Stimulated activated CD4-positive, alpha-beta T cell treated with anti-CD3 and anti-CD28 coated beads, TNF-alpha, amount 100 ng/mL, for 48 hours (primary cell): ENCODE measurements around the gene WDR76.

Experiments
- DNase-seq, 3 donors: peaks; one replicate each; pipeline ENCODE4 v3.0.0-alpha.2; 2020; ENCODE audit warnings: low read depth in 3 of 3

Gene WDR76

DNA sequence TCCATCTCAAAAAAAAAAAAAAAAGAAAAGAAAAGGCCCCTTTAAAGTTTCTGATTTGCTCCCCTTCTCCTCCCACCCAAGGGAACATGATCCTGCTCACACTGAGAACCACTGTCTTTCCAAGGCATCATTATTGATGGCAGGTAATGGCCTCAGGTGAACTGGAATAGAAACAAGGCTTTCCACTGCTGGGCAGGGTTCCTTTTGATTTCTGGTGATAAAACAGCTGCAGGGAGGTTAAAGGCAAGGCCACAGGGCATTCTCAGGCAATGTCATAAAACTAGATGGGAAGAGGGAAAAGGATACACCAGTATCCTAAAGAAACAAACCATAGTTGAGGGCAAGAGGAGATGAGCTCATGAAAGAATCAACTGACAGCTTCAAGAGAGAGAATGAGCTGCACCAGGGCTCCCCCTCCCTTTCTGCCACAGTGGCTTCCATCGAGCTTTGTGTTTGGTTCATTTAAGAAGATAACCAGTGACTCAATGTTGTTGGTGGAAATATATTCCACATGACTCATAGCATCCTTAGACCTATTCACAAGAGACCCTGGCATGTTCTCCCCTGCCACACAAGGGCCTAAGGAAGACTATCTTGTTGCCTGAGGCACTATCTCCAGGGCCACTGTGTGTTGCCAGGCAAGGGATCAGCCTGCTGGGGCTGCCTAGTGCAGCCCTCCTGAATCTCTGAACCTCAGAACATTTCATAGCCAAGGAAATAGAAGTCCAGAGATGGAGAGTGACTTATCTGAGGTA, 86.4 kb downstream of the WDR76 start:
- DNase-seq = no peak

DNA sequence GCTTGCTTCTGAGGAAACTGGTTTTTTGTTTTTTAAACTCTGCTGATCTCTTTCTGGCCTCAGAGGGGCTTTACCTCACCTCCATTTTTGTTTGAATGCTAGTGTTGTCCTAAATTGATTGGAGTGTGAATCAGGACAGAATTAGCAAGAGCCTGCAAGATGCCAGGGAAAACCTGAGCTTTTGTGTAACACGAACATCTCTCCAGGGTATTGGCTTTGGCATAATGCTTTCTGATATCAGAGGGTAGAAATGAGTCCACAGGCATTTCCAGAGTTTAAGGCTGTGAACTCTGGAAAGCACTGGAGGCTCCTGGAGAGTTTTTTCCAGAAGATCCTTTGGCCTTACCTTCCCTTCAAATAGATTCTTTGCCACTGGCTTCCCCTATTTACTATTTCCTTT, 87.1 kb downstream of the WDR76 start:
- DNase-seq = no peak

DNA sequence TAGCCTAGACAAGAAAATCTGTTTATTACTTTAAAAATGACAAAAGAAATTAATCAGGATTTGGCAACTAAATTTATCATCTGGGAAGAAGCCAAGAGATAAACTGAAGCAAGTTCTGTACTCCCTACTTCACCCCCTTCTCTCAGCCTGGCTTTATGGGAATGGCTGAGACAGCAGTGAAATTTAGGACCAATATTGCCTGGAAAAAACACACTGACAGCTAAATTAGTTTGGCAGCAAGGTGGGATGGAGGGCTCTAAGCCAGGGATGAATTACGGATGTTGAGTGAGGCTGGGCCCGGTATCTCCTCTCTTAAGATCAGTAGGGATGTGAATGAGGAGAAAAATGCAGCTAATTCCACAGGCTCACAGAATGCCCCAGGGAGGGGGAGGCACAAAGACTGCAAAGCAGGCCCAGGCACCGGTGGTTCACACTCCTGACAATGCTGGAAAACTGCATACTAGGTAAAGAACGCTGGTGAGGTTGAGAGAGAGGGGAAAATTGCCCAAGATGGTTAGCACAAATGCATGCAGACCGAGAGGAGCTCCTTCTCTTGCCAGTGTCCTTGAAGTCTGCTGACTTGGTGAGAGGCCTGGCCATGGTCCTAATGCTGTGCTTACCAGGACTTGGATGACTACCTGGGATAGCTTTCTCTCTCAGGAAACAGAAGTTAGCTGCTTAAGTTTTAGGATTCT, 89.0 kb downstream of the WDR76 start:
- no peak for DNase-seq

DNA sequence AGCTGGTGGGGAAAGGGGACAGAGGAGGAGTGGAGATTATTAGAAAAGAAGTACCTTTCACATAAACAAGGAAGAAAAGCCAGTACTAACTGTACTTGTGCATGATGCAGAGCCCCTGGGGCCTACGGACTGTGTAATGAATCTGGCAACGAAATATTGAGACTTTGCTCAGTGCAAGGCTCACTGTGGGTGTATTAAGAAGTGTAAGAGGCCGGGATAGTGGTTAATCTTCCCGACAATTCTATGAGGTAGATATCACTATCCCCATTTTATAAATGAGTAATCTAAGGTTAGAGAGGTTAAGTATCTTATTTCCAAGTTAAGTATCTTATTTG, 89.5 kb downstream of the WDR76 start:
- no peak for DNase-seq
